HG03196 (cell line): ENCODE data around the gene CHCHD5.

Experiments used
- ATAC-seq: cut with Tn5 transposase; IDR thresholded peaks from one replicate; pipeline ENCODE4 v1.9.1; 2021; ENCODE audit not compliant: unreplicated experiment

Gene CHCHD5

GRCh38 chr2:112623913-112624777 is 39.7 kb downstream of the CHCHD5 start:
- ATAC-seq: no peak

DNA sequence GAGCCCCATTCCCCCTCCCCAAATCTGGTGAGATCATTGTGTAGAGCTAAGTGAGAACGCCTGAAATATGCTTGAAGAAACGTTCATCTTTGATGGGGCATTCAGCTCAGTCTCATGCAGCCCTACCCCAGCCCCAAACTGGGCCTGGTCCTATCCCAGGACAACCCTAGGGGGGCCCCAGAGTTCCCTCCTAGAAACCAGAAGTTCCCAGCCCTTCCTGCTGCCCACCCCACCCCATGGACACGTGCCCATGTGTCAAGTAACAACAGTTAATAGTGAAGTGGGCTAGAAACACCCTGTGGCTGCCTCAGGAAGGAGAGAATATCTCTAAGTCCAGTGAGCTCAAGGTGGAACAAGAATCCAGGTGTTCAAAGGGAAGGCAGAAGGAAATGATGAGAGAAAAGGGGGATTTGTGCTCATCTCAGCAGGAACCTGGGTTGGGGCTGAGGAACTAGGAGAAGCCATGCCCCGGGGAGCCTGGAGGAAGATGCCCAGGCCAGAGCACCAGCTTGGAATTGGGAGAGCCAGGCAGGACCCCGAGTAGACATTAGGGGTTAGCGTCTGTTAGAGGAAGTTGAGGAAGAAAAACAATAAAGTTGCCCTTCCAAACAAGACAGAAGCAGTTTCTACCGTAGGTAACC is 41.2 kb downstream of the CHCHD5 start:
- ATAC-seq: no peak

DNA sequence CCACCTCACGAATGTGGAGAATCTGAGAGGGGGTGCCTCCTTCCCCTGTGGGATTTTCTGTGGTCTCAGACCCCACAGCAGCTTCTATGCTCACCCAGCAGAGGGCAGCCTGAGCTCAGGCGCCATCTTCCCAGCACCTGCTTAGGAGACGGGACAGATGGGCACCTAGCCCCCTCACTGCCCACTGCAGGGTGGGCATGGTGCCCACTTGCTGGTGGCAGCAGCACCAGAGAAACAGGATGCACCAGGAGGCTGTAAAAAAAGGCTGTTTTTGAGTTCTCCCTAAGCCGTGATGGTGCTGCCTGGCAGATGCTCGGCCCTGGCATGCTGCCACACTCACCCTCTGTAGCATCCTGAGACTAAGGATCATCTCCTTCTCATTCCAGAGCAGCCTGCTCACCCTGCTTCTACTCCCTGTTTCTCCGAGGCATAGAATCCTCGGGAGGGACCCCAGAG is 42.2 kb downstream of the CHCHD5 start:
- no peak for ATAC-seq

DNA sequence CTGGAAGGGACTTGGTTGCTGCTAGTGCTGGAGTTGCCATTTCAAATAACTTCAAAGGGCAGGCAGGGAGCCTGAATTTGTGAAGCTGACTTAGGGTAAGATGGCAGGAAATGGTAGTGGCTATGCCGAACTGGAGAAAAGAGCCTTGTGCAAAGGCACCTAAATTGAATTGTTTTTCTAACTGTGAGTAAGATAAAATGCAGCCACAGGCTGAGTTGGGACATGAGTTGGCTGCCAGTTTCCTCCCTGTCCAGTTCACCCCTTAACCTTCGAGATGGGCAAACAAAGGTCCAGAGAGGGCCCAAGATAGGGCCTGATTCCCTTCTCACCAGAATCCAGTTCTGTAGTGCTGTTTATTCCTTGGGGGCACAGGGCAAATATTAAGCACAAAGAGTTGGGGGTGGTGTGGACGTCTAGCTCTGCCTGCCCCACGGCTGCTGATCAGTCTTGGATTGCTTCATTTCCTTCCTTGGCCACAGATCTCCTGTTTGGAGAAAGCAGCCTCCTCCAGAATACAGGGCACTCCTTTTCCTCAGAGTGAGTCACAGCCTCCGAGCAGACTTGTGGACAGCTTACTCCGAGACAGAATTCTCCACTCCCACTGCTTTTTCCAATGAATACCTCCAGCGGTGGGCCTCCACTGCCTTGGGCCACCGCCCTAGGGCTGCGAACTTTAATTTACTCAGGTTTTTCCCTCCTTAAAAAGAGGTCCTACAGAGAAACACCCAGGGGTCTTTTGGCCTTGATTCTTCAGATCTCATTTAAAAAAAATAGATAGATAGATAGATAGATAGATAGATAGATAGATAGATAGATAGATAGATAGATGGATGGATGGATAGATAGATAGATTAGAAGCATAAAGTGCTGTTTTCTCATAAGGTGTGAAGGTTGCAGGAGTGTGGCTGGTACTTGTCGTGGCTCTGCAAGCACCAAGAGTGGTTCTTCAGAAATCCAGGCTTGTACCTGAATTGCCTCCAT is 42.9 kb downstream of the CHCHD5 start:
- no peak for ATAC-seq

DNA sequence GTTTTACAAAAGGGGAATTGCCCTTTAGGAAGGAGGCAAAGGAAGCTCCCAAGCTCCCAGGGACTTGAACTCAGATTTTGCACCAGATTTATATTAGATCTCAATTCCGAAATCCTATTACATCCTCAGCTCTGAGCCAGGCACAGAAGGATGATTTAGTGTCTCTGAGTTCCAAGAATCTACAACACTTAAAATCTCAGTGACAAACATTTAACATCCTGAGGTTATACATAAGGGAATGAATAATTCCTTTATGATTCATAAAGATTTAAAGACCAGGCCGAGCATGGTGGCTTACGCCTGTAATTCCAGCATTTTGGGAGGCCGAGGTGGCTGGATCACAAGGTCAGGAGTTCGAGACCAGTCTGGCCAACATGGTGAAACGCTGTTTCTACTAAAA is 44.8 kb downstream of the CHCHD5 start:
- no peak for ATAC-seq

DNA sequence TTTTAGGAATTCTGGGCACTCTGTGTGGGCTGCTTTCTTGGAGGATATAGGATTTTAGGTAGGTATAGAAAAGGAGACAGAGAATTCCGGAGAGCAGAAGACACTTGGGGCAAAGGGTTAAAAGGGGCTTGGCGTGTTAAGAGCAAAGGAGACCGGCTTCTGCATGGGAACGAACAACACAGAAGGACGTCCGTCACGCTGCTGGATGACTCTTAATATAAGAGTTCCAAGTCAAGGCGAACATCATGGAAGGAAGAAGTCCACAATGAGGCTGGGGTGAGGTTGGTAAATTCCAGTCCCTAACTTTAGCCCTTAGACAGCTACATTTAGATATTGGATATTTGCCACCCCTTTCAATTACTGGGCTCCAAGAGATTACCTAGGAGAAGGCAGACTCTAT is 45.4 kb downstream of the CHCHD5 start:
- no peak for ATAC-seq

GRCh38 chr2:112630268-112630667 is 45.9 kb downstream of the CHCHD5 start:
- no peak for ATAC-seq

DNA sequence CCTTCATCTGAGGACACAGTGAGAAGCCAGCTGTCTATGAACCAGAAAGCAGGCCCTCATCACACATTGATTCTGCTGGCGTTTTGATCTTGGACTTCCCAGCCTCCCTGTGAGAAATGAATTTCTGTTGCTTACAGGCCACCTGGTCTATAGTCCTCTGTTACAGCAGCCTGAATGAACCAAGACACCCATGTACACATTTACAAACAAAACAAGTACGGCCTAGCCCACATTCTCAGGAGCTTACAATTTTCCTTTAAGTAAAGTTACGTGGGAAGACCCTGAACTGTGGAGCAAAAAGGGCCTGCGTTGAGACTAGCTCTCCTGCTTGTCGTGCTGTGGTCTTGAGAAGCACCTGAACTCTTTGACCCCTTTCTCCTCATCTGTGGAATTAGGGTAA is 49.3 kb downstream of the CHCHD5 start:
- no peak for ATAC-seq

GRCh38 chr2:112634153-112634873 is 49.9 kb downstream of the CHCHD5 start:
- ATAC-seq: no peak

GRCh38 chr2:112634874-112635157 is 50.4 kb downstream of the CHCHD5 start:
- no peak for ATAC-seq

DNA sequence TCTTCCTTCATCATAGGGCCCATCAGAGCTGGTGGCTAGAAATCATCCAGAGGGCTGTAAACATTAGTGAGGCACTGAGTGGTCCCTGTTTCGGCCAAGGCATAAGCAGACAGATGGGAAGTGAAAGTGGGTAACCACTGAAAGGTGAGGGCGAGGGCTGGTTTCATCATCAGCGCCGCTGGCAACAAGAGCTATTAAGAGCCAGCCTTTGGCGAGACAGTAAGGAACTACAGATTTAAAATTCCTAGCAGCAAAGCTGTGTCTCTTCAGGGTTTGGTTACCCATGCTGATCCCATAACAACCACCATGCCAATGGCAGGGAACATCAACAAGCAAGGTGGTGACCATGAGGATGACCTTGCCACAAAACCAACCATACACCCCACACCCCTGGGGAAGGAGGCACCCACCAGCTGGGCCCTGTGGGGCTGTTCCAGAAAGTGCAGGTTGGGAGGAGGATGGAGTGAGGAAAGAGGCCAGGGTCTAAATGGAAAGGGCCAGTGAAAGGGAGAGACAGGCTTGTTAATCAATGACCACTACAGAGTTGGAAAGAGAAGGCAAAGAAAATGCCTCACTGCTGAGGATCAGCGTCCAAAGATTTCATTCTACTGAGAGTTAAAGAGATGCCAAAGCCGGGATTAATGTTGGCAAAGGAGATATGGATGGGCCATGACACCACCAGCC is 52.3 kb downstream of the CHCHD5 start:
- ATAC-seq: peak; percentile 93

DNA sequence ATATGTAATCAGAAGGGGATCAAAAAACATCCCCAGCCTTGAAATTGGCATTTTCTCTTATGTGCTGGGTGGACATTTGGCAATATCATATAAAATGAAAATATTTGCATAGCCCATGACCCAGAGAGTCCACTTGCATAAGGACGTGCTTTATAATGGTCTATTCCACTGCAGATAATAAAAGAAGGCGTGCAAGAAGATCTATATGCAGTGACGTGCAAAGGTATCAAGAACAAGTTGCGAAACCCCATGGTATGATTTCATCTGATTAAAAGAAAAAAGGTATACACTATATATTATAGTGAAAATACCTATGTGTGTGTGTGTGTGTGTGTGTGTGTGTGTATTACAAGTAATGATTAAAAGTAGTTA is 52.9 kb downstream of the CHCHD5 start:
- ATAC-seq: no peak
